Psoas muscle (tissue), 8 donors: ENCODE data around the gene RPL28. TPM values are rescaled to one million over a fixed set of nuclear protein-coding genes. Genes with fewer than 3 reads are reported as not detected.
"Not testable (repeated sequence)": the region's sequence is repeated elsewhere in the genome, so short reads cannot be mapped to it uniquely, and the experiment has no call there.

ENCODE experiments used
- ATAC-seq, 4 donors: fragments of 200-7000 bp; cut with Tn5 transposase; one replicate each; pipeline ENCODE4 v1.9.1; 2020; ENCODE audit warnings: moderate library complexity in 3 of 4, mild to moderate bottlenecking in 2 of 4
- DNase-seq, 2 donors: peaks; one replicate each; pipeline ENCODE4 v3.0.0-alpha.2; 2020
- H3K27ac ChIP-seq: fragments of 200-600 bp; one replicate; pipeline ENCODE4 v1.8.0; 2022
- H3K27me3 ChIP-seq, 3 donors: fragments of 200-600 bp in 1 of 3; one replicate each; pipeline versions ENCODE4 v1.6.1 to v1.8.0; 2013 to 2022; ENCODE audit warnings: low read length in 2 of 3, mild to moderate bottlenecking in 2 of 3, moderate library complexity in 1 of 3; ENCODE audit not compliant: insufficient read depth in 3 of 3
- H3K36me3 ChIP-seq, 2 donors: fragments of 200-600 bp in 1 of 2; one replicate each; pipeline versions ENCODE4 v1.6.1 to v1.8.0; 2013 to 2022; ENCODE audit warnings: low read depth in 1 of 2, mild to moderate bottlenecking in 1 of 2, moderate library complexity in 1 of 2; ENCODE audit not compliant: insufficient read depth in 1 of 2
- H3K4me1 ChIP-seq: fragments of 200-600 bp; one replicate; pipeline ENCODE4 v1.8.0; 2022
- H3K4me3 ChIP-seq: fragments of 200-600 bp; one replicate; pipeline ENCODE4 v1.8.0; 2022; ENCODE audit warnings: mild to moderate bottlenecking
- H3K9me3 ChIP-seq: fragments of 200-600 bp; one replicate; pipeline ENCODE4 v1.8.0; 2022
- WGBS, 3 donors: extraction: QIAGEN DNeasy Blood & Tissue Kit; methylation state at CpG; one replicate each; pipeline versions ENCODE4 v1.1.6 to v1.1.7; 2013; 5-methylcytosine and 5-hydroxymethylcytosine counted together
- intact Hi-C, 2 donors: fragments of 100-400 bp; cut with DNase I; formaldehyde crosslinking; loops; one replicate each; pipeline versions ENCODE4 v1.11.0 to v1.14.2; 2022
- polyA plus RNA-seq, 3 donors: library from polyadenylated mRNA; stranded (reverse); fragments of 200-250 nt; gene quantifications; one replicate each; pipeline ENCODE4 v1.2.3, GENCODE V29; 2013
- total RNA-seq, 4 donors: library from RNA; stranded (reverse); fragmentation: NEBNext Ultra II Directional in 2 of 4; extraction: Animal tissue kit (Norgen Biotek cat#: 25700) in 2 of 4; gene quantifications; one replicate each; pipeline versions ENCODE4 v1.2.1 to v1.2.4, GENCODE V29; 2021 to 2023
- TF ChIP-seq, protein P1 (sequence below): fragments of 200-600 bp; IDR thresholded peaks from one replicate; pipeline ENCODE4 v1.8.0; 2022; ENCODE audit warnings: antibody characterized with exemption
- donor health status: healthy with polysubstance abuse.
- donor health status: DM: no; HTN: no; CAD: no; lungs with moderate emphysema.
- donor health status: Bipolar disorder and iron deficiency.
- donor health status: healthy.
- donor health status: DM: yes; HTN: yes; CAD: no.
- donor health status: DM: no; HTN: no; CAD: no.
- donor health status: DM: no; HTN: no; CAD: no.
- donor health status: DM: yes; HTN: yes; CAD: no.

The RPL28 gene
- total and polyA plus RNA-seq, 7 donors: 547 to 1,362 (median 675) TPM

GRCh38 chr19:55400281-55401087, 14.8 kb downstream of the RPL28 start:
- H3K27ac ChIP-seq: no peak overlapping the region
- intact Hi-C loops: no loop called here
- H3K36me3 ChIP-seq: peaks cover 0 to 36% of the 10 kb centered on the region in 2 donors
- no peak overlapping the region for H3K4me3 ChIP-seq
- no peaks in the 10 kb centered on the region for H3K4me1 ChIP-seq
- ATAC-seq (no peak), DNase-seq (no peak)
- no peaks in the 10 kb centered on the region for H3K9me3 ChIP-seq
- TF ChIP-seq, protein P1, sequence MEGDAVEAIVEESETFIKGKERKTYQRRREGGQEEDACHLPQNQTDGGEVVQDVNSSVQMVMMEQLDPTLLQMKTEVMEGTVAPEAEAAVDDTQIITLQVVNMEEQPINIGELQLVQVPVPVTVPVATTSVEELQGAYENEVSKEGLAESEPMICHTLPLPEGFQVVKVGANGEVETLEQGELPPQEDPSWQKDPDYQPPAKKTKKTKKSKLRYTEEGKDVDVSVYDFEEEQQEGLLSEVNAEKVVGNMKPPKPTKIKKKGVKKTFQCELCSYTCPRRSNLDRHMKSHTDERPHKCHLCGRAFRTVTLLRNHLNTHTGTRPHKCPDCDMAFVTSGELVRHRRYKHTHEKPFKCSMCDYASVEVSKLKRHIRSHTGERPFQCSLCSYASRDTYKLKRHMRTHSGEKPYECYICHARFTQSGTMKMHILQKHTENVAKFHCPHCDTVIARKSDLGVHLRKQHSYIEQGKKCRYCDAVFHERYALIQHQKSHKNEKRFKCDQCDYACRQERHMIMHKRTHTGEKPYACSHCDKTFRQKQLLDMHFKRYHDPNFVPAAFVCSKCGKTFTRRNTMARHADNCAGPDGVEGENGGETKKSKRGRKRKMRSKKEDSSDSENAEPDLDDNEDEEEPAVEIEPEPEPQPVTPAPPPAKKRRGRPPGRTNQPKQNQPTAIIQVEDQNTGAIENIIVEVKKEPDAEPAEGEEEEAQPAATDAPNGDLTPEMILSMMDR: no peak
- 83 to 87% (median 86%) methylated on average over 14 of the region's 14 CpGs for WGBS, 3 donors
- no peaks in the 10 kb centered on the region for H3K27me3 ChIP-seq

DNA sequence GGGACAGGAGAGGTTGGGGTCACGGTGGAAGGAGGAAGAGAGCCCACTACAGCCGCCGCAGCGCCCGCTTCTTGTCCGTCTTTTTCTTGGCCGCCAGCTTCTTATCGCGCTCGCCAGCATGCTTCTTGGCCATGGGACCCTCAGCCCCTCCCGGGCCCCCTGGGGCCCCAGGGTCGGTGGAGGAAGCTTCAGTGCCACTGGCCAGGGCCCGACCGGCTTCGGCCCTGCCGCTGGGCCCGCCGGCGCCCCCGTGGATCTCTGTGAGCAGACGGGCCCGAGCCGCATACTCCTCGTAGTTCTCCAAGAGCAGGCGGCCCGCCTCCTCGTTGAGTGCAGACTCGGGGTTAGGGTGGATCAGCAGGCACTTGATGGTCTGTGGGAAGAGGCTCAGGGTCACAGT, 15.7 kb downstream of the RPL28 start:
- H3K9me3 ChIP-seq, intact Hi-C loops, ATAC-seq, H3K27ac ChIP-seq, H3K27me3 ChIP-seq, H3K4me1 ChIP-seq, DNase-seq, H3K4me3 ChIP-seq: not testable (repeated sequence)
- 88 to 91% (median 90%) methylated on average over 13 to 22 of the region's 28 CpGs for WGBS, 3 donors
- peaks cover 0 to 36% of the 10 kb centered on the region in 2 donors for H3K36me3 ChIP-seq

DNA sequence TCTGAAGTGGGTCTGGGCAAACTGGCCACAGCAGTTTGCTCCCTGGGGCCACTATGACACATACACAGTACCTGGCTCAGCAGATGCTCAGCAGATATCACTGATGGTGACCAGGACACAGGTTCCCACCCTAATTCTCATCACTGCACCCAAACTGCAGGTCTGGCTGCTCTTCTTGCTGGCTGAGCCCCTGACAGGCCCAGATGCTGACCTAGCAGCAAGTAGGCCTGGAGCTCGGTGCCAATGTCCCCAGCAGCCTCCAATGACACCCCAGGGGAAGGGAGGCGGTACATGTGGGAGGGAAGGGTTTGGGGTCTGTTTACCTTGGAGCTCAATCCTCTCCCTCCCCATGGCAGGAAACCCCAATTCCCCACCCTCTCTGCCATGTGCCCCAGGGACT, 16.8 kb downstream of the RPL28 start:
- TF ChIP-seq, protein P1: no peak
- H3K4me3 ChIP-seq: no peak overlapping the region
- H3K36me3 ChIP-seq: peaks cover 0 to 36% of the 10 kb centered on the region in 2 donors
- ATAC-seq (no peak), DNase-seq (no peak)
- H3K27ac ChIP-seq: no peak overlapping the region
- H3K4me1 ChIP-seq: no peaks in the 10 kb centered on the region
- H3K27me3 ChIP-seq: no peaks in the 10 kb centered on the region
- WGBS, 3 donors: 84 to 88% (median 87%) methylated on average over 2 of the region's 2 CpGs
- intact Hi-C loops: no loop called here
- H3K9me3 ChIP-seq: no peaks in the 10 kb centered on the region

DNA sequence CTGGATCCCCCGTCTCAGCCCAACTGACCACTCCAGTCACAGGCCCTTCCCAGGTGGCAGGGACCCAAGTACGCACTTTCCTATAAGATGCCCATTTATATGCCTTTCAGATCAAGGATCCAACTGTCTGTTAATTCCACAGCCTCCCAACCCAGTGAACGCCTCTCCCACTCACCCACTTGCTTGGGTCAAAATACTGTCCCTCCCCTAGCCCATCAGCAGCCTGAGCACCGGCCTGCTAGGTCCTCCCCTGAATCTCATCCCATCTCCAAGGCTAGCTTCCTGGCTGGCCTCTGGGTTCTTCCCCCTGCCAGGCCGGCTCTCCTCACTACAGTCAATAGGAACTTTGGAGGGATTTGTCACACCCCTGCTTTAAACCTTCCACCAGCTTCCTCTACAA, 19.9 kb downstream of the RPL28 start:
- DNase-seq (no peak), ATAC-seq (no peak)
- Histone ChIP-seq H3K36me3 (peaks cover 0 to 34% of the 10 kb centered on the region in 2 donors), H3K4me3 (no peak overlapping the region), H3K4me1 (no peaks in the 10 kb centered on the region), H3K27me3 (no peaks in the 10 kb centered on the region), H3K27ac (no peak overlapping the region), H3K9me3 (no peaks in the 10 kb centered on the region)
- intact Hi-C loops: no loop called here
- 83 to 89% (median 87%) methylated on average over 5 of the region's 5 CpGs for WGBS, 3 donors
- TF ChIP-seq, protein P1: no peak

- Histone ChIP-seq H3K27ac (no peak overlapping the region), H3K4me1 (no peaks in the 10 kb centered on the region), H3K9me3 (no peaks in the 10 kb centered on the region), H3K4me3 (peak overlapping the region; percentile 73), H3K27me3 (no peaks in the 10 kb centered on the region), H3K36me3 (peaks cover 0 to 30% of the 10 kb centered on the region in 2 donors)
- 77 to 84% (median 80%) methylated on average over 14 of the region's 14 CpGs for WGBS, 3 donors
- peak in 1 of 2 donors; percentile 20 for DNase-seq
- no peak for ATAC-seq
- TF ChIP-seq, protein P1: no peak
- intact Hi-C loops: no loop called here
Observed at GRCh38 chr19:55406091-55406825, 20.5 kb downstream of the RPL28 start.
